GOT3 (cell line): Measurements from ENCODE around the gene DDX4.

ENCODE experiments used
- DNase-seq: peaks from one replicate; lab custom pipeline; 2025; ENCODE audit warnings: mixed read lengths; lab: John Stamatoyannopoulos, UW

The DDX4 gene

DNA sequence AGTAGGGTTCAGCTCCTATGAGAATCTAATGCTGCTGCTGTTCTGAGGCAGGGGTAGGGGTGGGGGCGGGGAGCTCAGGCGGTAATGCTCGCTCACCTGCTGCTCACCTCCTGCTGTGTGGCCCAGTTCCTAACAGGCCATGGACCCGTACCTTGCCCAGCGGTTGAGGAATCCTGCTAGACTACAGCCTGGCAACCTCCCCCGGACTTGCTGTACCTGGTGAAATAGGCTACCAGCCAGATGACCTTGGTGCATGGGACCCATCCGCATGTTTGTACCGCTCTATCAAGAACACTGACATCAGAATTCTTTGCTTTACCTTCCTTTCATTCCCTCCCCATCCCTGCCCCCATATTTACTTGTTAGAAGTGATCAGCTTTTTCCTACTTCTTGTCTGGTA, 128.6 kb downstream of the DDX4 start:
- DNase-seq: no peak
